WI38 (cell line): ENCODE results near the gene USP19.
A peak's percentile ranks its signal among the peaks of the same experiment; 100 is the strongest.

Experiments used
- H3K4me3 ChIP-seq: 2 replicates; pipeline ENCODE4 v1.5.1; 2011; ENCODE audit warnings: low read depth, mild to moderate bottlenecking, control low read depth, low read length
- CTCF ChIP-seq: IDR thresholded peaks from 2 replicates; pipeline ENCODE4 v1.5.1; 2012; ENCODE audit warnings: low read depth, mild to moderate bottlenecking, control low read depth, low read length

Gene USP19

GRCh38 chr3:49098910-49099630 lies 21.6 kb downstream of the USP19 start:
- TF ChIP-seq CTCF: no peak
- no peak overlapping the region for H3K4me3 ChIP-seq

GRCh38 chr3:49098429-49098828 lies 22.2 kb downstream of the USP19 start:
- no peak for TF ChIP-seq CTCF
- no peak overlapping the region for H3K4me3 ChIP-seq

GRCh38 chr3:49093853-49094767 lies 26.5 kb downstream of the USP19 start, which contains the start of gene QRICH1:
QRICH1 (minus strand) TSS chr3:49094071; CDS start chr3:49077017, 17,054 bp downstream.
- H3K4me3 ChIP-seq: peak within 1 kb of the TSS; percentile 94
- peak; percentile 62 for TF ChIP-seq CTCF

GRCh38 chr3:49092938-49093852 lies 27.4 kb downstream of the USP19 start:
- TF ChIP-seq CTCF: no peak
- peak overlapping the region; percentile 94 for H3K4me3 ChIP-seq

- no peak for TF ChIP-seq CTCF
- no peak overlapping the region for H3K4me3 ChIP-seq
These were observed 39.2 kb downstream of the USP19 start for GRCh38 chr3:49081429-49081828.

- no peak overlapping the region for H3K4me3 ChIP-seq
- TF ChIP-seq CTCF: no peak
These were observed 41.4 kb downstream of the USP19 start for GRCh38 chr3:49079270-49079669.
